HFF-Myc (cell line): ENCODE data around the gene CLTC.

Experiments
- DNase-seq: peaks from one replicate; pipeline ENCODE4 v3.0.0-alpha.2; 2011; ENCODE audit warnings: low read depth; ENCODE audit errors: extremely low read depth
- H3K4me3 ChIP-seq: replicated peaks from 2 replicates; pipeline ENCODE4 v1.5.1; 2011; ENCODE audit warnings: low read depth, mild to moderate bottlenecking, control low read depth, low read length
- TF ChIP-seq, protein P1 (sequence below): IDR thresholded peaks from 2 replicates; pipeline ENCODE4 v1.5.1; 2012; ENCODE audit warnings: mild to moderate bottlenecking, low read depth, low read length, control low read depth; ENCODE audit errors: missing control alignments

CLTC gene

DNA sequence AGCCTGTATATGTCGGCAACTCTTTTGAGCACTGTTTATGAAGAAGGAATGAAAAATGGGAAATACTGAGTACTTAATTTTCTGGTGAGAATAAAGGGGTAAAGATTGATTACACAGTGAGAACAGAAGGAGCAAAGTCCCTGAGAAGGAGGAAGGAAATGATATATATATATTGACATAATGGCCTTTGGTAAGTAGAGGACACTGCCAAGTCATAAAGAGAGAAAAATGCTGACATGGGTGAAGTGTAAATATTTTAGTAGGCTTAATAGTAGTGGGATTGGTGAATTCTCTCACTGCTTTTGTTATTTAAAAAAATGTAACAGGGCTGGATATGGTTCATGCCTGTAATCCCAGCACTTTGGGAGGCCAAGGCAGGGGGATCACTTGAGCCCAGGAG is 103.9 kb downstream of the CLTC start:
- H3K4me3 ChIP-seq = no peak overlapping the region

DNA sequence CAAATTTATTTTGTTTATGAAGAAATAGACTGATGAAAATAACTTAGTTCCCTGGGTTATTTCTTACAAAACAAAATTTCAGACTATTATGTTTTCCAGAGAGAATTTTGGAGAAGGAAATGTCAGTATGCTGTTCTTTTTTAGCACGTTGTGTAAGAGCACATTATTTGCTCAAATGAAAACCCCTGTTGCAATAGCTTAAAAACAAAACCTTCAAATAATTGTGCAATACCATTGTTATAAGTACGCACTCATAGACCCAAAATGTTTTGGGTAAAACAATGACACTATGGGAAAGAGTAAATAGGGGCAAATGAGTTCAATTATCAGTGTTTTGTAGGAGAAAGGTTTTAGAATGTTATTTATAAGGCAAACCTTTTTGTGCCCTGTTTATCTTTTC is 106.0 kb downstream of the CLTC start:
- H3K4me3 ChIP-seq = no peak overlapping the region
- TF ChIP-seq, protein P1, sequence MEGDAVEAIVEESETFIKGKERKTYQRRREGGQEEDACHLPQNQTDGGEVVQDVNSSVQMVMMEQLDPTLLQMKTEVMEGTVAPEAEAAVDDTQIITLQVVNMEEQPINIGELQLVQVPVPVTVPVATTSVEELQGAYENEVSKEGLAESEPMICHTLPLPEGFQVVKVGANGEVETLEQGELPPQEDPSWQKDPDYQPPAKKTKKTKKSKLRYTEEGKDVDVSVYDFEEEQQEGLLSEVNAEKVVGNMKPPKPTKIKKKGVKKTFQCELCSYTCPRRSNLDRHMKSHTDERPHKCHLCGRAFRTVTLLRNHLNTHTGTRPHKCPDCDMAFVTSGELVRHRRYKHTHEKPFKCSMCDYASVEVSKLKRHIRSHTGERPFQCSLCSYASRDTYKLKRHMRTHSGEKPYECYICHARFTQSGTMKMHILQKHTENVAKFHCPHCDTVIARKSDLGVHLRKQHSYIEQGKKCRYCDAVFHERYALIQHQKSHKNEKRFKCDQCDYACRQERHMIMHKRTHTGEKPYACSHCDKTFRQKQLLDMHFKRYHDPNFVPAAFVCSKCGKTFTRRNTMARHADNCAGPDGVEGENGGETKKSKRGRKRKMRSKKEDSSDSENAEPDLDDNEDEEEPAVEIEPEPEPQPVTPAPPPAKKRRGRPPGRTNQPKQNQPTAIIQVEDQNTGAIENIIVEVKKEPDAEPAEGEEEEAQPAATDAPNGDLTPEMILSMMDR = no peak
- DNase-seq = no peak

More for the DNA sequence above, 103.9 kb downstream of the CLTC start:
- TF ChIP-seq, protein P1 = no peak
- DNase-seq = no peak

DNA sequence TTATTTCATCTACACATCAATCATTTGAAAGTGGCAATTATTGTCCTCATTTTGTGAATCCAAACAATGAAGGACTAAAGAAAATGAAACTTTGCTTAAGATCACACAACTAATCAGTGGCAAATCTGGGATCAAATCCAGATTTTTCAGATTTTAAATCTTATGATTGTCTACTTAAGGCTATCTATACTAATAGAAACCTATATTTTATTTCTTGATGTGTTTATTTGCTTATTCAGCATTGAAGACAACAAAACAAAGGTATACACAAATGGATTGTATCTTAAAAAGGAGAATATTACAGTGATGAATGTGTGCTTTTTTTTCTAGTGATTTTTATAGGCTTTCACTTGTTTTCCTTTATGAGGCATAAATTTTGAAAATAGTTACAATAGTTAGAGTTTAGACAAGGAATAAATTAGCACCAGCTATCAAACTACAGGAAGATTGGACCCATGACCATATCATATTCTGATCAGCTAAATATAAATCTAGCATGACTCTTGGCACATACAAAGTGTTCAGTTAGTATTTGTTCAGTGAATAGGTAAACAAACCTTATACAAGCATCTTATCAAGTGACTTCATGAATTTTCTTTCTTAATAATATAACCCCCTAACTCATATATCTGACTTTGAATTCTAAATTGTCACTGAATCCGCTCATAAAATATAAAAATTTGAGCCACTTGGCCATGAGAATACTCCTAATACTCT is 108.3 kb downstream of the CLTC start:
- TF ChIP-seq, protein P1 = no peak
- DNase-seq = no peak

DNA sequence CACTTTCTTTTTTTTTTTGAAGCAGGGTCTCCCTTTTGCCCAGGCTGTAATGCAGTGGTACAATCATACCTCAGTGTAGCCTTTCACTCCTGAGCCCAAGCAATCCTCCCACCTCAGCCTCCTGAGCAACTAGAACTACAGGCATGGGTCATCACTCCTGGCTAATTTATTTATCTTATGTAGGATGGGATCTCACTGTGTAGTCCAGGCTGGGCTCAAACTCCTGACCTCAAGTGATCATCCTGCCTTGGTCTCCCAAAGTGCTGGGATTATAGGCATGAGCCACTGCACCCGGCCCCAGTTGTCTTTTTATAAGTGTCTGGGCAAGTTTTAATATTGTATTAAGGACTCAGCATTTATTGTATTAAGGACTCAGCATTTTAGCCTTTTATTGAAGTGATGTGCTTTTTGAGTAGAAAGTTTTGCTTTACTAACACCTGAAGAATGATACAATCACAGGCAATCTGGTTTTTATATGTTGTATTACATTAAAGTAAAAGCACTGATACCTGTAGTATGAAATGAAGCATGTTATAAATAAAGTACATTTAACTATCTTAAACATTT is 110.7 kb downstream of the CLTC start:
- TF ChIP-seq, protein P1 = no peak
- DNase-seq = no peak
- no peak overlapping the region for H3K4me3 ChIP-seq

More for the DNA sequence above, 108.3 kb downstream of the CLTC start:
- H3K4me3 ChIP-seq = no peak overlapping the region

DNA sequence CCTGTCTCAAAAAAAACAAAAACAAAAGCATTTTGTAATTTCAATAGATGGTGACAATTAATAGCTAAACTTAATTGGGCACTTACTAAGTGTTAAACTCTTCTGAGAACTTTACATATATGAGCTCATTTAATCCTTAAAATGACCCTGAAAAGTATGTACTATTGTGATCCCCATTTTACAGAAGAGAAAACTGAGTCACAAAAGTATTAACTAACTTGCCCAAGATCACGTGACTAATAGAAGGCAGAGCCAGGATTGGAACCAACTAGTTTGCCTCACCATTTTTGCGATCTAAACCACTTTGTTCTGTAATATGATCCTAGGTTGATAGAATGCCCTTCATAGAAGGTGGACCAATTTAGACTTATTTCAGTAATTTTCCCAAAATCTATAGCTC is 114.0 kb downstream of the CLTC start:
- TF ChIP-seq, protein P1 = no peak
- DNase-seq = no peak
- no peak overlapping the region for H3K4me3 ChIP-seq

DNA sequence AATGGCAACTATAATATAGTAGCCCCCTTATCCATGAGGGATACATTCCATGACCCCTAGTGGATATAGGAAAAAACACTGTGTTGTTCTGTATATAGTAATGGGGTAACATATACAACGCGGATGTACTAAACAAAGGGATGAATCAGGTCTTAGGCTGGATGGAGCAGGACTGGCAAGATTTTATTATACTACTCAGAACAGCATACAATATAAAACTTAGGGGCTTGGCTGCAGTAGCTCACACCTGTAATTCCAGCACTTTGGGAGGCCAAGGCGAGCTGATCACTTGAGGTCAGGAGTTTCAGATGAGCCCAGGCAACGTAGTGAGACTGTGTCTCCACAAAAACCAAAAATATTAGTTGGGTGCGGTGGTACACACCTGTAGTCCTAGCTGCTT is 114.5 kb downstream of the CLTC start:
- DNase-seq = no peak
- TF ChIP-seq, protein P1 = no peak
- H3K4me3 ChIP-seq = no peak overlapping the region

DNA sequence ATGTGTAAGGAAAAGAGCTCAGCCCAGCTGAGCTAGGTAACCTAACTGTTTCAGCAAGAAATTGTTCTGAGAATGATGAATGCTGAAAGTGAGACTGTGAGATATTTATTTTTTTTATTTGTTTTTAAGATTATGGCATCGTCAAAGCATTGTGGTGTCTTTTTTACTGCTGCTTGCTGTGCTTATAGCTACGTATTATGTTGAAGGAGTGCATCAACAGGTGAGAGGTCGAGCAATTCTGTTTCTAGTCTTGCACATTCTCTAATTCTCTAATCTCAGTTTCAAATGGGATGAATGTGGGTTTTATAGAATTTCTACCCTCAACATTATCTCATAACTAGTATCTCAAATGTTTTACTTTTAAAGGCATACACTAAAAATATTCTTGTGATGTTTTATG is 117.6 kb downstream of the CLTC start:
- TF ChIP-seq, protein P1 = no peak
- no peak for DNase-seq
- H3K4me3 ChIP-seq = no peak overlapping the region
